ENCODE data around the gene SLC35F3.

- TF ChIP-seq CTCF (IDR thresholded peaks at IDR 0.05 in 4 of 5, conservative IDR thresholded peaks at IDR 0.05 in 1 of 5), result no peak
- no peak for TF ChIP-seq POLR2A (IDR thresholded peaks at IDR 0.05)
Observed at GRCh38 chr1:234361102-234361603, 456.7 kb downstream of the SLC35F3 start.
